ENCODE measurements around the gene CAMK2N1. TPM values are rescaled to one million over a fixed set of nuclear protein-coding genes. Genes with fewer than 3 reads are reported as not detected.

The CAMK2N1 gene
- total and polyA plus RNA-seq, 2 of the 13 experiments (the other 11 are each of a cell fraction or from before 2014, with no cell fraction given), result 38.0 to 38.6 TPM

DNA sequence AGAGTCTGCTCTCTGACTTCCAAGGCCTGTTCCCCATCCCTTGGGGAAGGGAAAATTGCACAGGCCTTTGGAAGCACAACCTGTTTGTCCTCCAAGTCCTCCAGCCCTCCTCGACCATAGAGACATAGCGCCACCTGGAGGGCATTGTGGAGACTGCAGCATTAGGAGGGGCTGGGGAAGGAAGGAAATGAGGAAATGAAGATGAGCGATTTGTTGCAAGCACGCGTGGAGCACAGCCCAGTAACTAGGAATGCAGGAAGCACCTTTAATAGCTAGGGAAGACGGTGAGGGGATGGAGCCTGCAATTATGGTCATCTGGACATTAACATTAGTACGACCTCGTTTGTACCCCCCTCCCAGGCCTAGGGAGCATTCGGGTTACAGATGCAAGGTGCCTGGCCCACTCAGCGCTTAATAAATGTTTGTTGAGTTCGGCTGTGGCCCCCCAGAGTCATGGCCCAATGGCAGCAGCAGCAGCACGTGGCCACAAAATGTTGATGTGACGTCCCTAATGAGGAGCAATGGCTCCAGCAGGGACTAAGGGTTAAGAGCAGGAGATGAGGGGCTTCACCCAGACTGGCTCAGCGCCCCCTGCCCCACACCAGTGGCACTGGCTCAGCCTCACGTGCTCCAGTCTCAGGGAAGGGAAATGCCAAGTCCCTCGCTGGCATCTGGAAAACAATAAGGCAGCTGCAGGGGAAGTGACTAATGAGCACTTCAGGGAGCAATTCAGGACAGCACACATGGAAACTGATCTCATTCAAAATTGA is 8.0 kb upstream of the CAMK2N1 start (continued):
- TF ChIP-seq, protein P1, sequence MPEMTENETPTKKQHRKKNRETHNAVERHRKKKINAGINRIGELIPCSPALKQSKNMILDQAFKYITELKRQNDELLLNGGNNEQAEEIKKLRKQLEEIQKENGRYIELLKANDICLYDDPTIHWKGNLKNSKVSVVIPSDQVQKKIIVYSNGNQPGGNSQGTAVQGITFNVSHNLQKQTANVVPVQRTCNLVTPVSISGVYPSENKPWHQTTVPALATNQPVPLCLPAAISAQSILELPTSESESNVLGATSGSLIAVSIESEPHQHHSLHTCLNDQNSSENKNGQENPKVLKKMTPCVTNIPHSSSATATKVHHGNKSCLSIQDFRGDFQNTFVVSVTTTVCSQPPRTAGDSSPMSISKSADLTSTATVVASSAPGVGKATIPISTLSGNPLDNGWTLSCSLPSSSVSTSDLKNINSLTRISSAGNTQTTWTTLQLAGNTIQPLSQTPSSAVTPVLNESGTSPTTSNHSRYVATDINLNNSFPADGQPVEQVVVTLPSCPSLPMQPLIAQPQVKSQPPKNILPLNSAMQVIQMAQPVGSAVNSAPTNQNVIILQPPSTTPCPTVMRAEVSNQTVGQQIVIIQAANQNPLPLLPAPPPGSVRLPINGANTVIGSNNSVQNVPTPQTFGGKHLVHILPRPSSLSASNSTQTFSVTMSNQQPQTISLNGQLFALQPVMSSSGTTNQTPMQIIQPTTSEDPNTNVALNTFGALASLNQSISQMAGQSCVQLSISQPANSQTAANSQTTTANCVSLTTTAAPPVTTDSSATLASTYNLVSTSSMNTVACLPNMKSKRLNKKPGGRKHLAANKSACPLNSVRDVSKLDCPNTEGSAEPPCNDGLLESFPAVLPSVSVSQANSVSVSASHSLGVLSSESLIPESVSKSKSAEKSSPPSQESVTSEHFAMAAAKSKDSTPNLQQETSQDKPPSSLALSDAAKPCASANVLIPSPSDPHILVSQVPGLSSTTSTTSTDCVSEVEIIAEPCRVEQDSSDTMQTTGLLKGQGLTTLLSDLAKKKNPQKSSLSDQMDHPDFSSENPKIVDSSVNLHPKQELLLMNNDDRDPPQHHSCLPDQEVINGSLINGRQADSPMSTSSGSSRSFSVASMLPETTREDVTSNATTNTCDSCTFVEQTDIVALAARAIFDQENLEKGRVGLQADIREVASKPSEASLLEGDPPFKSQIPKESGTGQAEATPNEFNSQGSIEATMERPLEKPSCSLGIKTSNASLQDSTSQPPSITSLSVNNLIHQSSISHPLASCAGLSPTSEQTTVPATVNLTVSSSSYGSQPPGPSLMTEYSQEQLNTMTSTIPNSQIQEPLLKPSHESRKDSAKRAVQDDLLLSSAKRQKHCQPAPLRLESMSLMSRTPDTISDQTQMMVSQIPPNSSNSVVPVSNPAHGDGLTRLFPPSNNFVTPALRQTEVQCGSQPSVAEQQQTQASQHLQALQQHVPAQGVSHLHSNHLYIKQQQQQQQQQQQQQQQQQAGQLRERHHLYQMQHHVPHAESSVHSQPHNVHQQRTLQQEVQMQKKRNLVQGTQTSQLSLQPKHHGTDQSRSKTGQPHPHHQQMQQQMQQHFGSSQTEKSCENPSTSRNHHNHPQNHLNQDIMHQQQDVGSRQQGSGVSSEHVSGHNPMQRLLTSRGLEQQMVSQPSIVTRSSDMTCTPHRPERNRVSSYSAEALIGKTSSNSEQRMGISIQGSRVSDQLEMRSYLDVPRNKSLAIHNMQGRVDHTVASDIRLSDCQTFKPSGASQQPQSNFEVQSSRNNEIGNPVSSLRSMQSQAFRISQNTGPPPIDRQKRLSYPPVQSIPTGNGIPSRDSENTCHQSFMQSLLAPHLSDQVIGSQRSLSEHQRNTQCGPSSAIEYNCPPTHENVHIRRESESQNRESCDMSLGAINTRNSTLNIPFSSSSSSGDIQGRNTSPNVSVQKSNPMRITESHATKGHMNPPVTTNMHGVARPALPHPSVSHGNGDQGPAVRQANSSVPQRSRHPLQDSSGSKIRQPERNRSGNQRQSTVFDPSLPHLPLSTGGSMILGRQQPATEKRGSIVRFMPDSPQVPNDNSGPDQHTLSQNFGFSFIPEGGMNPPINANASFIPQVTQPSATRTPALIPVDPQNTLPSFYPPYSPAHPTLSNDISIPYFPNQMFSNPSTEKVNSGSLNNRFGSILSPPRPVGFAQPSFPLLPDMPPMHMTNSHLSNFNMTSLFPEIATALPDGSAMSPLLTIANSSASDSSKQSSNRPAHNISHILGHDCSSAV (CRISPR knock-in tag; IDR thresholded peaks at IDR 0.05; ENCODE audit: borderline replicate concordance), result no peak
- TF ChIP-seq ZBTB8A (CRISPR knock-in tag; IDR thresholded peaks at IDR 0.05; ENCODE audit: borderline replicate concordance, low read depth), result no peak
- no peak for TF ChIP-seq ZEB1 (IDR thresholded peaks at IDR 0.05; ENCODE audit: insufficient replicate concordance, low read depth)
- peak; percentile 47 for TF ChIP-seq ZFP91 (CRISPR knock-in tag; IDR thresholded peaks at IDR 0.05; ENCODE audit: borderline replicate concordance)
- TF ChIP-seq ZNF891 (CRISPR knock-in tag; IDR thresholded peaks at IDR 0.05), result no peak
- no peak for TF ChIP-seq XBP1 (CRISPR knock-in tag; IDR thresholded peaks at IDR 0.05)
- no peak for TF ChIP-seq ZNF260 (CRISPR knock-in tag; IDR thresholded peaks at IDR 0.05; ENCODE audit: borderline replicate concordance, low read depth)
- TF ChIP-seq CBX5 (CRISPR knock-in tag; IDR thresholded peaks at IDR 0.05; ENCODE audit: borderline replicate concordance), result peak; percentile 52; the same call in 1 of the 2 replicates
- TF ChIP-seq SMAD9 (CRISPR knock-in tag; IDR thresholded peaks at IDR 0.05), result no peak
- peak; percentile 29 for TF ChIP-seq TEAD3 (CRISPR knock-in tag; optimal IDR thresholded peaks at IDR 0.05; ENCODE audit: borderline replicate concordance)
- TF ChIP-seq HNRNPUL1 (IDR thresholded peaks at IDR 0.05; ENCODE audit: low read depth, low read length), result no peak
- peak; percentile 10 for TF ChIP-seq ZFP36 (IDR thresholded peaks at IDR 0.05; ENCODE audit: borderline replicate concordance, low read depth, low read length, partially characterized antibody)
- TF ChIP-seq ZXDC (CRISPR knock-in tag; IDR thresholded peaks at IDR 0.05), result no peak
- 0 out of 2 replicates have a peak, but pooled peaks have one; percentile 16 for TF ChIP-seq RCOR2 (CRISPR knock-in tag; IDR thresholded peaks at IDR 0.05)
- no peak for TF ChIP-seq SP1 (IDR thresholded peaks at IDR 0.05)
- TF ChIP-seq SP1 (CRISPR knock-in tag; IDR thresholded peaks at IDR 0.05), result no peak
- TF ChIP-seq KLF15 (CRISPR knock-in tag; IDR thresholded peaks at IDR 0.05; ENCODE audit: borderline replicate concordance), result no peak
